Activated CD4-positive, CD25-positive, alpha-beta regulatory T cell treated with anti-CD3 and anti-CD28 coated beads, Interleukin-2, amount 50 U/mL, for 72 hours (primary cell): ENCODE data around the gene SEMA3B.
"Not testable (repeated sequence)": the region's sequence is repeated elsewhere in the genome, so short reads cannot be mapped to it uniquely, and the experiment has no call there.

Experiments
- DNase-seq: peaks from one replicate; pipeline ENCODE4 v3.0.0; 2021

Gene SEMA3B

DNA sequence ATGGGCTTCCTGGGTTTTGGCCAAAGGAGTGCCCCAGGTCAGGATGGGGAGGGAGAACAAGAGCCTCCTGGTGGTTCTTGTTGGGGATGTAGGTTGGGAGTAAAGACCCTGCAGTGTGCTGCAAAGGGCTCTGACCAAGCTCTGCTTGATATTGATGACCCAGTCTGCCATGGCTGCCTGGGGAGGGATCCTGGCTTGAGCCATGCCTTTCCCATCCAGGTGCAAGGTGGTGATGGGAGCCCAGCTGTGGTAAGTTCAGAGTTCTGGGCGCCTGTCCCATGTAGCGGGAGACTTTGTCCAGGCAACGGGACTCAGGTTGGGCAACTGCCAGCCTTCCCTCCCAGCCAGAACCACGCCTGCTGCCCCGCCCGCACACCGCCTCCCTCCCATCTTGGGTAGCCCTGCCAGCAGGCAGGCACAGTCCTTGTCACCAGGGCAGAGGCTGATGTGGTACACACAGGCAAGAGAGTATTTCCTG, 30.4 kb upstream of the SEMA3B start:
- no peak for DNase-seq

DNA sequence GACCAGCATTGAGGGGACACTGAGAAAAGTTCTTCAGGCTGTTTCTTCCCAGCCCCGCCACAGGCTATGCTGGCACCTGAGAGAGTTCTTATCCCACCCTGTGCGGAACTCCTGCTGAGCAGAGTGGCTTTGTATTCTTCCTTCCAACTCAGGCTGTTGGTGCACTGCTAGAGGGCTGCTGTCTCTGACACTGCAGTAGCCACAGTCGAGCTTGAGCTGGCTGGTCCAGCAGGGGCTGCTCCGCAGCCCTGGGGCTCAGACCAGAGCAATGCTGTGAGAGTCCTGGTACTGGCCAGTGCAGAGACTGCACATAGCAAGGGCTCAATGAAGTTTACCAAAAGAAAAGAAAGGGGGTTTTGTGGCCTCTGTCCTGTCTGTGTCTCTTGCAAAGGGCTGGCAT, 29.3 kb upstream of the SEMA3B start:
- DNase-seq, result no peak

DNA sequence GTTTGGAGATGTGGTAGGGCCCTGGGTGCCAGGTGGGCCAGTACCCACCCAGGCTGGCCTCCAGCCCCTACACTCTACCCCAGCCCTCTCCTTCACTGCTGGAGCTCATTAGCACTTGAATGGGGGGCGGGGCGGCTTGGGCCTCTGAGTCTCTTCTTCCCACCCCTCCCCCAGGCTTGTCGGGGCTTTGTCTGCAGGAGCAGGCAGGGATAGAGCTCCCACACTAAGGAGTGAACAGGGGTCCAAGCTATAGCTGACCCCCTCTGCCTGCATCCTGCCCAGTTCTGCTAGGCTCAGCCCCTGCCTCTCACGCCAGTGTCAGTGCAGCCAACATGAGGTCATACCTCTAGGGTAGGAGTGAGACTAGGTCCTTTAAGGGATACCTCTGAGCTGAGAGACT, 27.8 kb upstream of the SEMA3B start:
- no peak for DNase-seq

DNA sequence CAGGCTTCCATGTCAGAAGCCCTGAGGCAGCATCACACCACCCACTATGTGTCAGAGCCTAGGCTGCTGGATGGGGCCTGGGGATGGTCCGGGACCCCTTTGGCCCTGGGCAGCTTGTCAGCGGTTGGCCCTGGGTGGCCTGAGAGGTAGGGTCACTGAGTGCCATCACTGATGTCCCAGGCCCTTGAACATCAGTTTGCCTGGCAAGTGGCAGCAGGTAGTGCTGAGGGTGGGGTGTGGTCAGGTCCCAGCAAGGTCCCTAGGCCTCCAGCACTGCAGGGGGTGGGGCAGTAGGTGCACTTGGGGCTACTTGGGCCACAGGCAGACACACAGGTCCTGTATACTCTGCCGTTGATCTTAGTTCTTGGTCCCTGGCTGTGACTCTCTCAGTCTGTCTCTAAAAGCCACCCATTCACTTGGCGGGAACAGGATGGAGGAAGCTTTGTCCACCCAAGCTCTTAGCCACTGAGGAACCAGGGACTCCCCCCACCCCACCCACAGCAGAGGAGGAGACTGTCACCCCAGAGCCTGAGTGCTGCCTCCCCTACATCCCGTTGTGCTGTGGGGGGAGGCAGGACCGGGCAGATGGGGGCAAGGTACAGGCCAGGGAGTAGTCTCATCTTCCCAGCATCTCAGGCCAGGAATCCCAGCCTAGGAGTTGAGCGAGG, 27.1 kb upstream of the SEMA3B start:
- DNase-seq, result no peak

DNA sequence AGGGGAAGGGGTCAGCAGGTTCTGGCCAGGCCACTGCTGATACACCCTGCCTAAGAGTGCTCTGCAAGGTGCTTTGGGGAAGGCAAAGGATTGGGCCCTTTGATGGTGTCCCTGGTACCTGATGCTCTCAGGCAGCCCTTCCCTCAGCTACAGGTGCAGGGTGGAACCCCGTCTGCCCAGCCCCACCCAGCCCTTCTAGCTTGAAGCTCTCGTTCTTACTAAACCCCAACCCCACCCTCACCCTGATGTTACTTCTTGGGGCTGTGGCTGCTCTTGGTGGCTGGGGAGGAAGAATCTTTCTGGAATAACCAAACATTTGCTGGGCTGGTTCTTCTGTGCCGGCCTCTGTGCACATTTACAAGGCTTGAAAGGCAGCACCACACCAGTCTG, 26.6 kb upstream of the SEMA3B start:
- no peak for DNase-seq

DNA sequence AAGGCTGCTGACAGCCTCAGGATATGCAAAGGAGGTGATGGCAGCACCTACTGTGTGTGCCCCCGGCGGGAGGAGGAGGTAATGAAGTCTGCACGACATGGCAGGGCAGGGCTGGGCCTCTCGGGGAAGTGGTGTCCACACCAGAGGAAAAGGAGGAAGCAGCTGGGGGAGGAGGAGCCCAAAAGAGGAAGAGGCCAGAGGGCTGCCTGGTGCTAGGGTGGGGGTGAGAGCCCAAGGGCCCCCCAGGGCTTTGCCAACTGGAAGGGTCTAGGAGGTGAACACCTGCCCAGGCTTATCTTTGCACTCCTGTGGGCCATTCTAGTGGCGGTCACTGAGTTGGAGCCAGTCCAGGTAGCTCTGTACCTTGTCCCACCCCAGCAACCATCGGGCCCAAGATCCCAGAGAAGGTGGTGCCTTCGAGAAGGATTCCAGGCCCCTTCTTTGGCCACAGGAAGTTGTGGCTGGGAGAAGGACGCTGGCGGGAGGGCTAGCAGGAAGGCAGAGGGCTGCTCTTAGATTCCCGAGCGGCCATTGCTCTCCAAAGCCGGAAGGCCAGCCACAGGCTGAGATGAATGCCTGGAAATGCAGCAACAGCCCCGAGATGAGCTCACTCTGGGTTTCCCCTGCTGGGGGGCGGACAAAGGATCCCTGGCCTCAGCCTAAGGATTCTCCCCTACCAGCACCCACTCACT, 25.9 kb upstream of the SEMA3B start:
- no peak for DNase-seq

DNA sequence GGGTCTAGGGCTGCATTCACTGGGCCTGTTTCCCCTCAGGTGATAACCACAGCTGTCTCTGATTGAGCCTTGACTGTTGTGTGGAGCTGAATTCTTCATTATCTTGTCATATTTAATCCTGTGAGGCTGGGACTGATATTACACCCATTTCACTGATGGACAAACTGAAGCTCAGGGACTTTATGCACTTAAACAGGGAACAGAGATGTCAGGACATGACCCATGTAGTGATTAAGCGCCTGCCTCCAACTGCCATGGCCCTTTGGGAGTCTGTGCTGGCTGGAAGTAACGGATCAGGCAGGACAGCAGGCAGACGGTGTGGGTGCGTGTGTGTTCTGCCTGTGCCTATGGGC, 25.4 kb upstream of the SEMA3B start:
- DNase-seq, result no peak

DNA sequence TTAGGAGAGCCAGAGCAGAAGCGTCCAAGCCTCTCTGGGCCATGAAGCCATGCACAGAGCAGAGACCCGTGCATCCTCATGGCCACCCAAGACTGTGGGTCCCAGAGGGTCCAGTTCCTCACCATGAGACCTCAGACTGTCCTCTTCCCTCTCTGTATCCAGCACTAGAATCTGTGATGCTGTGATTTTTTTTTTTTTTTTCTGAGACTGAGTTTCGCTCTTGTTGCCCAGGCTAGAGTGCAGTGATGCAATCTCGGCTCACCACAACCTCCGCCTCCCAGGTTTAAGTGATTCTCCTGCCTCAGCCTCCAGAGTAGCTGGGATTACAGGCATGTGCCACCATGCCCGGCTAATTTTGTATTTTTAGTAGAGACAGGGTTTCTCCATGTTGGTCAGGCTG, 24.1 kb upstream of the SEMA3B start:
- not testable (repeated sequence) for DNase-seq

DNA sequence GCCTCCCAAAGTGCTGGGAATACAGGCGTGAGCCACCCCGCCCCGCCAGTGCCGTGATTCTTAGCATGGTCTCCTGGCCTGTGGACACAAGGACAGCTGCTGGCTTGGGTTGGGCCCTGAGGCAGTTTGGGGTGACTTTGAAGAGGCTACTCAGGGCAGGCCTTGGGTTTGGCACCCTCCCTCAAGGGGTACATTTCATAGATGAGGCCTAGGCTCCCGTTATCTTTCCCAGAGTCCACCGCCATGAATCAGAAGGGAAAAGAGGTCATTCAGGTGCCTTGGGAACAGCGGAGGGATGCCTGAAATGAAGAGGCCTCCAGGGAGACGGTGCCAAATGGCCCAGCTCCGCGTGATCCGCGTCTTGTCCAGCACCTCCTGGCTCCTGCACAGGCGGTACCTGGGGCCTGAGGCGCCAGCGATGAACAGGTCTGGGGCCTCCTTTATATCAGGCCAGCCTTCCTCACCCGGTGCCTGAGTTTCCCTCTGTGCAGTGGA, 23.6 kb upstream of the SEMA3B start:
- no peak for DNase-seq

DNA sequence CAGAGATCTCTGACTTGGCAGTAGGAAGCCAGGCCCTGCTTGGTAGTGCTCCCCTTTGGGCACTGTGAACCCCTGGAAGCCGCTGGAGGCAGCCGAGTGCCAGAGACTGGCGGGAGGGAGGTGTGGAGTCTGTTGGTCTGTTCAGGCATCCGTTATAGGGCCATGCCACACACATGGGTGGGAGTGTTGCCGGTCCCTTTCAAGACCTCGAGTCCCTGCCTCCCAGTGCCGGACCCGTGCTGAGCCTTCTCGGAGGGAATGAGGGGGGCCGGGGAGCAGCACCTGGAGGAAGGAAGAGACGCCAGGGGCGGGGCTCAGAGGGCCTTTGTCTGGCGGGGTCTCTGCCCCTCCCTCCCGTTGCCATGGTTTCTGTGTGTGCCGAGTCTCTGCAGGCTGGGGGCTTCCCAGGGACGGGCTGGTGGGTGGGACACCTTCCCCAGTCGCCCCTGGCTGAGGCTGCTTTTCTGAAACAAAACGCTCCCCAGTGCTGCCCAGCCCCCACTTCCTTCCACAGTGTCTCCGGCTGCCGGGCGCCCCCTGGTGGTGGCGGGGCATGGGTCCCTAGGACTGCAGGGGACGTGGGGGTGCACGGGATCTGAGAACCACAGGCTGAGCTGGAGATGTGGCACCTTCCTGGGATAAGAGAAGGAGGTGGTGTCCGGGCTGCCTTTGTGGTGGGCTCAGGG, 23.0 kb upstream of the SEMA3B start:
- DNase-seq, result peak; percentile 97

DNA sequence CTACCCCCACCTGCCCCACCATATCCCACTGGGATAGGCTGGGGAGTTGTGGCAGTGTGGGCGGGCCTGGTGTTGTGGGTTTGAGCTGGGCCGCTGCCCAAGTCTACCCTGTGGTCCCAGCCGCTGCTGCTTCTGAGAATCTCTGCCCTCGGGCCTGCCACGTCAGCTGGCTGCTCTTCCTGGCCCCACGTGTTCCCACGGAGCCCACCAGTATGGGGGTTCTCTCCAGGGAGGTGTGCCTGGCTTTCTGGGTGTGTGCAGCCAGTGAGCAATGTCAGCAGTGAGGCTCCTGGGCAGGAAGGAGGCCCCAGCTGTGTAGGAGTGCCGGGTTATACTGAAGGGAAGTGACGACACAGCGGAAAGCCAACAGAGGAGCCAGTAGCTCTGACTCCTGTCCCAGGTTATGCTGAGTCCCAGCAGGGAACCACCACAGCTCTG, 22.4 kb upstream of the SEMA3B start:
- peak; percentile 74 for DNase-seq

DNA sequence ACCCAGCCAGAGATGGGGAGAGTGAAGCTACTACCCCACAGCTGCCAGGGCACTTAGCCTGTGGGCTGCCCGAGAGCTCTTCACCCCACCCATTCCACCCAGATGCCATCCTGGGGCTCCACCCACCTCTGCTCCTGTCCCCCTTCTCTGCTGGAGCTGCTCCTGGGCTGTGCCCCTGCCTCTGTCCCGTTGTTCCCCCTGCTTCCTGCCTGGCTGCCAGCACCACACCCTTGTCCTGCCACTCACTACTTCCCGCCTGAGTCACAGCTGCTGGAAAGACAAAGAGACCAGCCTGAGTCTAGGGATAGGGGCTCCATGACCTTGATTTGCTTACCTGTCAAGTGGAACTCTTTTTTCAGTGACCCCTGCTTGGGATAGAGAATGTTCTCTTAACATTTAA, 20.6 kb upstream of the SEMA3B start:
- no peak for DNase-seq

DNA sequence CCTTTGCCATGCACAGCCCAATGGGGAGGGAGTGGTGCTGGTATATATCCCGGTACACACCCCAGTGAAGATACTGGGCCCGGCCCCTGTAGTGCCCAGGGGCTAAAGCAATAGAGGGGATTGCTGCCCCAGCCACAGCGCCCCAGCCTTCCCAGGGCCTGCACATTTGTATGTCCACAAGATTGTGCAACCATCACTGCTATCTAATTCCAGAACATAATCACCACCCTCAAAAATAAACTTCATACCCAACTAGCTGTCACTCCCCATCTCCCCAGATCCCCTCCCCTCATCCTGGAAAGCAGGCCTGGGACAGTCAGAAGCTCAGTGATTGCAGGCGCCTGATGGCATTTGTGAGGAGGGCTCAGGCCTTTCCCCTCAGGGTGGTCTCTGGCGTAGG, 19.5 kb upstream of the SEMA3B start:
- DNase-seq, result no peak

DNA sequence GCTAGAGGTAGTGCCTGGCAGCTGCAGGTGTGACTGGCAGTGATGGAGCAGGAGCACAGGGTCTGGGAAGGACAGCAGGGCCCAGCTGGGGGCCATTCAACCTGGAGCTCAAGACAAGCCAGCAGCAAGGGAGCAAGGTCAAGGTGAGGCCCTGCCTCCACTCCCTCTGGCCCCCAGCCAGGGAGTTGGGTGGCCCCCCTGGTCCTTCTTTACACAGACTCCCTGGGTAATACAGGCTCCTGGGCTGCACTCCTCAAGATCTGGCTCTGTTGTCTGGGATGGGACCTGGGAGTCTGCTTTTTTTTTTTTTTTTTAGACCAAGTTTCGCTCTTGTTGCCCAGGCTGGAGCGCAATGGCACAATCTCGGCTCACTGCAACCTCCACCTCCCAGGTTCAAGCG, 18.4 kb upstream of the SEMA3B start:
- no peak for DNase-seq

DNA sequence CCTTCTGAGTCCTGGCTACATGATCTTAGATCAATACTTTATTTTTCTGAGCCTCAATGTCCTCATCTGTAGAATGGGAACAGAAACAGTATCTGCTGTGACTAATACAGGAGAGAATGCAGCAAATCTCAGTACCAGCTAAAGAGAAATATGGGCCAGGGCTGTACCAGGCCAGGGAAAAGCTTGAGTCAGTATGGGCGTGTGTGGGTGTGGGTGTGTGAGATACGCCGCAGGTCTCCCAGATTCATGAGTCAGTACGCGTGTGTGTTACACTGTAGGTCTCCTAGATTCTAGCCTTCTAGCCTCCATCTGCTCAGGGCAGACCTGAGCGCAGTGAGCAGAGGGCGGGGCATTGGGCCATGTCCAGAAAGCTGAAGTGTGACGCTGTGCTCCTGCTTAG, 17.7 kb upstream of the SEMA3B start:
- no peak for DNase-seq

DNA sequence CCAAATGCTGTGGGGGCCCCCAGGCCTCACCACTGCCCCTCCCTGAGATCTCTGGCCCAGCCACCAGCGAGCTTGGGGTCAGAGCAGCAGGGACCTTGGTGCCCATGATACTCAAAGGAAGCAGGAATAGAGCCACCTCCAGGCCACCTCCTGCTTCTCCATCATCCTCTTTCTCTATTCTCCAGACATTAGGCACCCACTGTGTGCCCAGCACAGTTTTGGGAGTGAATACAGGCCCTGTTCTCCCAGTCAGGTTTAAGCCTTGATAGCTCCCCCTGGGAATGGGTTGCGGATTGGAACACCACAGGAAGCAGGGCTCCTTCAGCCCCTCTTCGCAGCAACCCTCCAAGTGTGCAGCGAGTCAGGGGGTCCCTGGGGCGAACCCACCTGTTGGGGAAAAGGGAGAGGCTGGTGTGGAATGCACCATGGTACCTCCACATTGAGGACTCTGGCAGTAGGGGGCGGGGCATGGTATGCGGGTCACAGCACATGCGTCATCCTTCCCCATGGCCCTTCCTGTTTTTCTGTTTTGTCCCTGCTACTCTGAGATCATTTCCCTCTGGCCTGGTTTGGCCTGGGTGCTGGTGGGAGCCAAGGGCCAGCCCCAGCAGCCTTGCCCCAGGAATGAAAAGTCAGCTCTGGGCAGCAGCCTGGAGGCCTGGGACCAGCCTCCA, 14.2 kb upstream of the SEMA3B start:
- DNase-seq, result no peak

DNA sequence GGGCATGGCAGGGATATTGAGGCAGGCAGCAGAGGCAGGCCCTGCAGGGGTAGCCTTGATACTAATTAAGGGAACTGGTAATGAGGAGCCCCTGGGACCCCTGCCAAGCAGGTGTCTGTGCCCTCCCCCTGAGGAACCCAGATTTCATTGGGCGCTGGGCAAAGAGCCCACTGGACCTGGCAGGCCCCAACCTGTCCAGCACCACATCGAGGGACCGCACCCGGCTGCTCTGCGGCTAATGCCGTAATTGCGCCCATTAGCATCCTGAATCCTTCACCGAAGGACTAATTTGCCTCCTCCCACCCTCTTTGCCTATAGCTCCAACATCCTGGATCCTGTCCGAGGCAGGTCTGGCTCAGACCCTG, 13.7 kb upstream of the SEMA3B start:
- DNase-seq, result no peak

DNA sequence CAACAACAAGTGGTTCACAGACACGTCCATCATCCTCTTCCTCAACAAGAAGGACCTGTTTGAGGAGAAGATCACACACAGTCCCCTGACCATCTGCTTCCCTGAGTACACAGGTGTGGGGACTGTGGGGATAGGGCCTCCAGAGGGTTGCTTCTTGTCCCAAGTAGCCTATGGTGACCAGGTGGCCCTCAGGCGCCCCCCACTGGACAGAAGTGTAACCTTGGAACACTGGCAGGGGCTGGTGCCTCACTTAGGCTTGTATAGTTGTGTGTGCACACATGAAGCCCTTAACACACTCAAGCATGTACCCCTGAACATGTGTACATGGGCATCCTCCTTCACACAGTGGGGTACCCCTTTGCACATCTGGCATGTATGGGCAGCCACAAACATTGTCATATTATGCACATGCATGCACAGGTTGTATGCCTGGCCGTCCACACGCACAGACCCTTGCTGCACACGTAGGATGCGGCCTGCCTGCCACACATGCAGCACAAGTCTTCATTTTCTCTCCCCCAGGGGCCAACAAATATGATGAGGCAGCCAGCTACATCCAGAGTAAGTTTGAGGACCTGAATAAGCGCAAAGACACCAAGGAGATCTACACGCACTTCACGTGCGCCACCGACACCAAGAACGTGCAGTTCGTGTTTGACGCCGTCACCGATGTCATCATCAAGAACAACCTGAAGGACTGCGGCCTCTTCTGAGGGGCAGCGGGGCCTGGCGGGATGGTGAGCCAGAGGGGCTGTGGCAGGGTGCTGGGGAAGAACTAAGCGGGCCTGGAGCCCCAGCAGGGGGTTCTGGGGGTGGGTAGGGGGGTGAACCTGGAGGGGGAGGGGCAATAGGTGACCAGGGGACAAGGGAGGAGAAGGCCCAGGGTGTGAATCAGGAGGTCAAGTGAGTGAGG, 11.7 kb upstream of the SEMA3B start:
- DNase-seq, result peak; percentile 57

DNA sequence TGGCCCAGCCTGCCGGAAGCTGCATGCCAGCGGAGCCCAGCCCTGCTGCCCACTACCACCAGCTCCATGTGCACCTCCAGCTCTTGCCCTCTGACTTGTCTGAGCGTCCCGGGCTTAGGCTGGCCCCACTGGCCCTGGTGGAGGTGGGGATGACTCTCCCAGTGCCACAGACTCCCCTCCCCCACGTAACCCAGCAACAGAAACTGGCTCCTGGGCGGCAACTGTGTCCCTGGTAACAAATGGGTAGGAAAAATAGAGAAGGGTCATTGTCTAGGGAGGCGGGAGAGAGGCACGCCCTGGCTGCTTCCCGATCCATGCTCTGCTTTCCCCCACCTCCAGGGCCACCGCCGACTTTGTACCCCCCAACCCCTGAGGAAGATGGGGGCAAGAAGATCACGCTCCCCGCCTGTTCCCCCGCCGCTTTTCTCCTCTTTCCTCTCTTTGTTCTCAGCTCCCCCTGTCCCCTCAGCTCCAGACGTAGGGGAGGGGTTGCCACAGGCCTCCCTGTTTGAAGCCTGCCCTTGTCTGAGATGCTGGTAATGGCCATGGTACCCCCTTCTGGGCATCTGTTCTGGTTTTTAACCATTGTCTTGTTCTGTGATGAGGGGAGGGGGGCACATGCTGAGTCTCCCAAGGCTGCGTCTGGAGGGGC, 10.8 kb upstream of the SEMA3B start:
- no peak for DNase-seq

DNA sequence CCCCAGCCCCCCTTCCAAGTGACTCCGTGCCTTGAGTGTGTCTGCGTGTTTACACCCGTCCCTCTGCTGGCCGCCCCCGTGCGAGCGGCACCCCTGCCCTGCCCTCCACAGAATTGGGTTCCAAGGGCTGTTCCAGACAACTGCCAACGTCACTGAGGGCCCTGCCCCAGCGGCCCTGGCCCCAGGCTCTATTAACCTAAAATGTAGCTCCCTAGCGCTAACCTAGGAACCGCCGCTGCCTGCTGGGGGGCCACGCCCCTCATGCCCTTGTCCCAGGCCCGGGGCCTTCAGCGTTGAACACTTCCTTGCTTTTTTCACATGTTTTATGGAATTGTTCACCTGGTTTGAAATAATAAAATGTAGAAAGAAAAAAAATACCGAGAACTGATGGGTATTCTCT, 10.0 kb upstream of the SEMA3B start:
- DNase-seq, result no peak

DNA sequence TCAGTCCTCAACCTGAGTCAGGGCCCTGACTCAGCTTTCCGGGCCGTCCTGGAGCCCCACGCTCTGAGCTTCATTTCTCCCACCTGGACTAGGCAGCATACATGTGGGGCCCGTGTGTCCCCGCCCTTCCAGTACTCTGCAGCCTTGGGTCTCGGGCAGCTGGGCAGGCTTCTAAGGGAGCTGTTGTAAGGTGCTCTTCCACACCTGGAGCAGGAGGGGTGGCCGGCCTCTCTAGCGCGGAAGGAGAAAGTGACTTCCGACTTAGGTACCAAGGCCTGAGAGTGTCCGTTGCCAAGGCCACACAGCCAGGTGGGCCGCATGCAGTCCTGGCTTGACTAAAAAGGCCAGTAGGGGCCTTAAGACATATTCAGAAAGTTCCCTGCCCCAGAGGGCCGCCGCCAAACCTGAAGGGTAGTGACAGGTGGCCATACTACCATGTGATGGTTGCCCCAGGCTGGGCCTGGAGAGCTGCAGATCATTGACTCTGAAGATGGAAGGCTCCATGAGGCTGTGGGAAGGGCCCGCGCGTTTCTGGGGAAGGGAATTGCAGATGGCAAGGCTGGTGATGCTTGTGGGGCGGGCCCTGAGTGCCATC, 9.4 kb upstream of the SEMA3B start:
- no peak for DNase-seq
